Astrocyte (in vitro differentiated cells and primary cell): ENCODE results near the gene MCAM. TPM values are rescaled to one million over a fixed set of nuclear protein-coding genes. Genes with fewer than 3 reads are reported as not detected.

Source experiments
- DNase-seq: peaks from one replicate; pipeline ENCODE4 v3.0.0-alpha.2; 2010; ENCODE audit warnings: low read depth
- FAIRE-seq: peaks from 2 replicates; lab custom pipeline; 2011; peaks lifted over from hg19 to GRCh38; lab: Jason Lieb, UNC
- H2AFZ ChIP-seq: 2 replicates; pipeline ENCODE4 v1.6.0; 2012; ENCODE audit warnings: low read depth, low read length, inconsistent platforms
- H3K27ac ChIP-seq: 2 replicates; pipeline ENCODE4 v1.5.1; 2011; ENCODE audit warnings: low read depth, low read length, inconsistent platforms
- H3K27me3 ChIP-seq: 2 replicates; pipeline ENCODE4 v1.6.0; 2011; ENCODE audit warnings: low read length, inconsistent platforms; ENCODE audit not compliant: insufficient read depth
- H3K36me3 ChIP-seq: 2 replicates; pipeline ENCODE4 v1.5.1; 2011; ENCODE audit warnings: low read length, inconsistent platforms; ENCODE audit not compliant: insufficient read depth
- H3K4me1 ChIP-seq: 2 replicates; pipeline ENCODE4 v1.5.1; 2011; ENCODE audit warnings: low read length, inconsistent platforms; ENCODE audit not compliant: insufficient read depth
- H3K4me2 ChIP-seq: 2 replicates; pipeline ENCODE4 v1.6.0; 2012; ENCODE audit warnings: low read length, inconsistent platforms
- H3K4me3 ChIP-seq: 2 replicates; pipeline ENCODE4 v1.5.1; 2011; ENCODE audit warnings: low read depth, mild to moderate bottlenecking, low read length, inconsistent platforms; ENCODE audit not compliant: insufficient read depth
- H3K79me2 ChIP-seq: 2 replicates; pipeline ENCODE4 v1.6.0; 2012; ENCODE audit warnings: mild to moderate bottlenecking, low read length, inconsistent platforms; ENCODE audit not compliant: insufficient read depth
- H3K9ac ChIP-seq: 2 replicates; pipeline ENCODE4 v1.6.0; 2012; ENCODE audit warnings: mild to moderate bottlenecking, low read length, inconsistent platforms
- H3K9me3 ChIP-seq: 2 replicates; pipeline ENCODE4 v1.5.1; 2012; ENCODE audit warnings: low read depth, mild to moderate bottlenecking, low read length, inconsistent platforms; ENCODE audit not compliant: insufficient read depth
- H4K20me1 ChIP-seq: 2 replicates; pipeline ENCODE4 v1.6.0; 2012; ENCODE audit warnings: low read length, inconsistent platforms; ENCODE audit not compliant: insufficient read depth
- H3K27ac Mint-ChIP-seq: one replicate; pipeline ENCODE4 v1.8.0; 2021; ENCODE audit warnings: mild to moderate bottlenecking, mixed read lengths; ENCODE audit not compliant: unreplicated experiment
- H3K27me3 Mint-ChIP-seq: one replicate; pipeline ENCODE4 v1.8.0; 2021; ENCODE audit warnings: low read depth, mixed read lengths; ENCODE audit not compliant: unreplicated experiment
- H3K36me3 Mint-ChIP-seq: one replicate; pipeline ENCODE4 v1.8.0; 2021; ENCODE audit warnings: low read depth, mixed read lengths; ENCODE audit not compliant: unreplicated experiment
- H3K4me1 Mint-ChIP-seq: one replicate; pipeline ENCODE4 v1.8.0; 2021; ENCODE audit warnings: low read depth, mixed read lengths; ENCODE audit not compliant: unreplicated experiment
- H3K4me3 Mint-ChIP-seq: one replicate; pipeline ENCODE4 v1.8.0; 2021; ENCODE audit warnings: mild to moderate bottlenecking, moderate library complexity, mixed read lengths; ENCODE audit not compliant: unreplicated experiment
- H3K9me3 Mint-ChIP-seq: one replicate; pipeline ENCODE4 v1.8.0; 2021; ENCODE audit warnings: mild to moderate bottlenecking, mixed read lengths; ENCODE audit not compliant: unreplicated experiment
- CTCF ChIP-seq: IDR thresholded peaks from 2 replicates; pipeline ENCODE4 v1.5.1; 2011; ENCODE audit warnings: low read depth, mild to moderate bottlenecking, inconsistent platforms, low read length, moderate library complexity; ENCODE audit not compliant: insufficient read depth
- EZH2 ChIP-seq: IDR thresholded peaks from 2 replicates; pipeline ENCODE4 v1.6.1; 2012; ENCODE audit warnings: mild to moderate bottlenecking, low read length, inconsistent platforms; ENCODE audit not compliant: insufficient read depth
- total RNA-seq: library from RNA; stranded (reverse); gene quantifications from 2 replicates; pipeline ENCODE4 v1.2.1, GENCODE V29; 2021

Gene MCAM
- total RNA-seq, 1 donor from 2014 or later = 213 TPM

DNA sequence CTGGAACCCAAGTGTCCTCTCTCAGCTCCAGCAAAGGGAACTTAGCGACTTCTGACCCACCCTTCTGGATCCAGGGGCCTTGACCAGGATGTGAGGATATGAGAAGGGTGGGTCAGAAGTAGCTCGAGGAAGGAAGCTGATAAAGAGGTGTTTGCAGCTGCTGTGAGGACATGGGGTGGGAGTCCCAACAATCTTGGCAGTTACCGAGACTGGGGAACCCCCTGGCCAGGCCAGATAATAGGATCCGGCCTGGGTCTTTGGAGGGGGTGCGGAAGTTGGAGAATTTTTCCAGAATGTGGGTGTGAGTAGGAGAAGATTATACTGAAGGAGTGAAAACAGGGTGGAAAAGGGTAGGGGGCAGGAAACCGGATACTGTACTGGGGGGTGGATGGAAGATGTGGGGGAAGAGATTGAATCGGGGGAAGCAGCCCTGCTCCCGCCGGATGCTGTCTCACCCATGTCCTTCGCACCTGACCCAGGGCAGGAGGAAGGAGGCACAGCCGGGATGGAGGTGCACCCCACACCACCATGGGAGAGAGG, 2.8 kb upstream of the MCAM start:
- no peak for FAIRE-seq

DNA sequence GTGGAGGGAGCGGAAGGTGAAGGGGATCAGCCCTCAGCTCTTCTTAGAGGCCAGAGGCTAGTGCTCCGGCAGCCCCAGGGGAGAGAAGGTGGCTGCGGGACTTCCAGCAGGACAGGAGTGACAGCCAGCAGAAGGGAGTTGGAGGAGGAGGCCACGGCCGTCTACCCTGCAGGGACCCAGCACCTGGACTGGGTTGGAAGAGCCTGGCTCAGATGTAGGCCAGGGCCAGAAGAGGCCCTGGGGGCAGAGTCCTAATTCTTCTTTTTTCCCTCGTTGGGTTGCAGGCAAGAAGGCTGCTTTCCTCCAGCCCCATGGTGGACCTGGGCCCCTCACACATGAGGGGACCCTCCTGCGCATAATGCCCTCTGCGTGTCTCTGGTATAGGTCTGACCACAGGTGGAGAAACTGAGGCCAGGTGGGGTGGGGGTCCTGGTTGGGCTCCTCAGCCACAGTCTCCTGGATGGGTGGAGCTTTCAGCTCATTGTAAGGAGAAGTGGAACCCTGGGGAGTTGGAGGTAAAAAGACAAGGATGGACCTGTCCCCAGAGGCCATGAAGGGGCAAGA, 2.3 kb upstream of the MCAM start:
- Histone ChIP-seq H3K4me1 (peaks cover 56% of the 10 kb centered on the region), H3K4me3 (no peak overlapping the region), H4K20me1 (peaks cover 18% of the 10 kb centered on the region), H3K27me3 (no peaks in the 10 kb centered on the region), H3K4me2 (peak overlapping the region; percentile 67), H3K79me2 (peaks cover 25% of the 10 kb centered on the region), H3K27ac (peak overlapping the region; percentile 67), H3K9ac (peak overlapping the region; percentile 55), H2AFZ (peak overlapping the region; percentile 71), H3K9me3 (no peaks in the 10 kb centered on the region), H3K36me3 (peaks cover 3% of the 10 kb centered on the region)
- no peaks in the 10 kb centered on the region for H3K9me3 Mint-ChIP-seq
- peaks cover 3% of the 10 kb centered on the region for H3K36me3 Mint-ChIP-seq
- TF ChIP-seq CTCF = no peak
- no peak for FAIRE-seq
- DNase-seq = no peak
- no peaks in the 10 kb centered on the region for H3K27me3 Mint-ChIP-seq
- H3K4me3 Mint-ChIP-seq = peak overlapping the region; percentile 73
- peaks cover 22% of the 10 kb centered on the region for H3K4me1 Mint-ChIP-seq
- peak overlapping the region; percentile 96 for H3K27ac Mint-ChIP-seq

More for the DNA sequence above, 2.8 kb upstream of the MCAM start:
- no peak overlapping the region for H3K4me2 ChIP-seq
- H3K4me1 Mint-ChIP-seq = peaks cover 22% of the 10 kb centered on the region
- no peaks in the 10 kb centered on the region for H3K27me3 Mint-ChIP-seq
- no peaks in the 10 kb centered on the region for H3K36me3 ChIP-seq
- DNase-seq = no peak
- no peak overlapping the region for H3K4me3 Mint-ChIP-seq
- TF ChIP-seq EZH2 = no peak
- TF ChIP-seq CTCF = no peak
- peaks cover 13% of the 10 kb centered on the region for H4K20me1 ChIP-seq
- H3K4me1 ChIP-seq = peaks cover 56% of the 10 kb centered on the region
- H3K27ac ChIP-seq = no peak overlapping the region
- H3K79me2 ChIP-seq = peaks cover 20% of the 10 kb centered on the region
- H3K4me3 ChIP-seq = no peak overlapping the region
- no peaks in the 10 kb centered on the region for H3K9me3 ChIP-seq
- no peaks in the 10 kb centered on the region for H3K9me3 Mint-ChIP-seq
- H3K27ac Mint-ChIP-seq = peak overlapping the region; percentile 92
- no peak overlapping the region for H3K9ac ChIP-seq
- no peaks in the 10 kb centered on the region for H3K27me3 ChIP-seq
- H3K36me3 Mint-ChIP-seq = peaks cover under 1% of the 10 kb centered on the region
- H2AFZ ChIP-seq = no peak overlapping the region
